Fibroblast of the aortic adventitia (primary cell): ENCODE results near the gene PELI2. TPM values are rescaled to one million over a fixed set of nuclear protein-coding genes. Genes with fewer than 3 reads are reported as not detected.

Source experiments
- DNase-seq: peaks from one replicate; pipeline ENCODE4 v3.0.0-alpha.2; 2010; ENCODE audit warnings: low read depth
- H3K4me3 ChIP-seq: 2 replicates; pipeline ENCODE4 v1.5.1; 2011; ENCODE audit warnings: low read depth, mild to moderate bottlenecking, control low read depth, low read length, moderate library complexity
- CTCF ChIP-seq: IDR thresholded peaks from 2 replicates; pipeline ENCODE4 v1.5.1; 2011; ENCODE audit warnings: mild to moderate bottlenecking, low read length, control low read depth, inconsistent platforms; ENCODE audit not compliant: insufficient read depth
- total RNA-seq: library from RNA; depleted of rRNA; stranded (reverse); fragments of >200 nt; gene quantifications from 2 replicates; pipeline ENCODE4 v1.2.3, GENCODE V29; 2012; ENCODE audit warnings: low replicate concordance

The PELI2 gene
- total RNA-seq, 1 donor: 14.0 TPM

GRCh38 chr14:56175773-56176172 is 57.6 kb downstream of the PELI2 start:
- no peak for DNase-seq
- H3K4me3 ChIP-seq: no peak overlapping the region
- TF ChIP-seq CTCF: no peak

- DNase-seq: no peak
- no peak overlapping the region for H3K4me3 ChIP-seq
- TF ChIP-seq CTCF: no peak
Observed at GRCh38 chr14:56176530-56176929, 58.3 kb downstream of the PELI2 start.

GRCh38 chr14:56177036-56177435 is 58.8 kb downstream of the PELI2 start:
- no peak for TF ChIP-seq CTCF
- DNase-seq: no peak
- H3K4me3 ChIP-seq: no peak overlapping the region

GRCh38 chr14:56180754-56181542 is 62.7 kb downstream of the PELI2 start:
- DNase-seq: no peak
- no peak for TF ChIP-seq CTCF
- no peak overlapping the region for H3K4me3 ChIP-seq

GRCh38 chr14:56181681-56182085 is 63.5 kb downstream of the PELI2 start:
- no peak overlapping the region for H3K4me3 ChIP-seq
- TF ChIP-seq CTCF: no peak
- DNase-seq: no peak

GRCh38 chr14:56182410-56182809 is 64.2 kb downstream of the PELI2 start:
- no peak for TF ChIP-seq CTCF
- no peak overlapping the region for H3K4me3 ChIP-seq

More at GRCh38 chr14:56182410-56182809, 64.2 kb downstream of the PELI2 start:
- no peak for DNase-seq
